NCI-H187 treated with DMSO at 0.1 percent for 48 hours (cell line): ENCODE data around the gene EPS8L3.
"Not testable (repeated sequence)": the region's sequence is repeated elsewhere in the genome, so short reads cannot be mapped to it uniquely, and the experiment has no call there.

Experiments used
- DNase-seq: peaks from one replicate; lab custom pipeline; 2025; lab: John Stamatoyannopoulos, UW

The EPS8L3 gene

GRCh38 chr1:109733236-109733870, 30.4 kb downstream of the EPS8L3 start:
- peak; percentile 36 for DNase-seq

- DNase-seq, result peak; percentile 39
Measured at GRCh38 chr1:109732390-109732881, 31.3 kb downstream of the EPS8L3 start.

GRCh38 chr1:109730666-109731065, 33.1 kb downstream of the EPS8L3 start:
- DNase-seq, result no peak

- DNase-seq, result no peak
Measured at GRCh38 chr1:109728870-109729269, 34.9 kb downstream of the EPS8L3 start.

- no peak for DNase-seq
Measured at GRCh38 chr1:109726728-109727373, 36.9 kb downstream of the EPS8L3 start.

GRCh38 chr1:109726007-109726406, 37.7 kb downstream of the EPS8L3 start:
- no peak for DNase-seq

- DNase-seq, result no peak
Measured at GRCh38 chr1:109725510-109725909, 38.2 kb downstream of the EPS8L3 start.

- no peak for DNase-seq
Measured at GRCh38 chr1:109724933-109725332, 38.8 kb downstream of the EPS8L3 start.

- no peak for DNase-seq
Measured at GRCh38 chr1:109722908-109723691, 40.6 kb downstream of the EPS8L3 start.

- DNase-seq, result no peak
Measured at GRCh38 chr1:109721971-109722370, 41.8 kb downstream of the EPS8L3 start.

- no peak for DNase-seq
Measured at GRCh38 chr1:109721042-109721441, 42.7 kb downstream of the EPS8L3 start.

- no peak for DNase-seq
Measured at GRCh38 chr1:109719337-109719837, 44.3 kb downstream of the EPS8L3 start.

GRCh38 chr1:109718495-109718894, 45.2 kb downstream of the EPS8L3 start:
- DNase-seq, result no peak

GRCh38 chr1:109717729-109718128, 46.0 kb downstream of the EPS8L3 start:
- DNase-seq, result no peak

GRCh38 chr1:109716570-109717090, 47.1 kb downstream of the EPS8L3 start:
- DNase-seq, result no peak

- no peak for DNase-seq
Measured at GRCh38 chr1:109716121-109716520, 47.6 kb downstream of the EPS8L3 start.

GRCh38 chr1:109714661-109715372, 48.9 kb downstream of the EPS8L3 start:
- no peak for DNase-seq

GRCh38 chr1:109713636-109714035, 50.1 kb downstream of the EPS8L3 start:
- DNase-seq, result no peak

GRCh38 chr1:109712321-109712864, 51.3 kb downstream of the EPS8L3 start:
- DNase-seq, result no peak

GRCh38 chr1:109711593-109712320, 52.0 kb downstream of the EPS8L3 start, which contains the start of gene GSTM5:
GSTM5 (plus strand) TSS chr1:109712251; CDS start chr1:109712313, 62 bp downstream.
- DNase-seq, result not testable (repeated sequence)

- DNase-seq, result not testable (repeated sequence)
Measured at GRCh38 chr1:109709822-109710221, 53.9 kb downstream of the EPS8L3 start.
